Measurements from ENCODE around the gene LSAMP.

LSAMP gene

DNA sequence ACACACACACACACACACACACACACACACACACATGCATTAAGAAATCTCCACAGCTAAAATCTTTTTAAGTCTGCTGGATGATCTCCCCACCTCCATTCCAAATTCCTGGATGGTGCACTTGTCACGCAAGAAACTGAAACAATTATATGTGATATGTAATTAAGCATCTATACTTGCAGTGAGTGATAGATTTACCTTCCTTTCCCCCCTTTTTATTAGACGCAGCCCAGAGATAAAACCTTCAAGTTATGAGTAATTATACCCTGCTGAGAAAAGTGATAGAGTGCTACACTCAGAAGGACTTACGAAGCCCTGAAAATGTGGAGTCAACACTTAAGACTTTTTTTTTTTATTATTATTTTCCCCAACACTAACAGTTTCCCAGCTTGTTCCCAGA lies 255.2 kb downstream of the LSAMP start:
- H3K4me3 Mint-ChIP-seq = no peak overlapping the region
- no peak for ATAC-seq (replicated peaks)

DNA sequence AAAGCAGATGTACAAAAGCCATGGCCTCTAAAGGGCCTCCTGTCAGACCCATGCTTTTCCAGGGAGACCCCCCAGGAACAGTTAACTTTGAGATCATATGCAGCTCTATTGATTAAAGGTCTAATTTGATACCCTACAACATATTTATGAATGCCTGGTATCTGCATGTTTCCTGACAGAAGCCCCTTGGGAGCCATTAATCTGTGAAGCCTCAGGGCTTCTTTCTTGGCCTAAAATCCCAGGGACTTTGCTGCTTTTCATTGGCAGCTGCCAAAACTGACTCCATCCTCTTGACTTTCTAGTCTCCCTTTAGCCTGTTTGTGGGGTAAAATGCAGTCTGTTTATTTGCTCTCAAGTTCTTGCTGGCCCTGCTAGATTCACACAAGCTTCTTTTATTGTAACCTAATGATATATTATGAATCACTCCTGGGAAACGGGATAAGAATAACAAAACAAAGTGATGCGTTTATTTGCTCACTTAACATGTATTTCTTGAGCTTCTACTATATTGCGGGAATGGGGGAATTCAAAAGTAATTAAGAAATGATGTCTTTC lies 257.0 kb downstream of the LSAMP start:
- H3K27ac Mint-ChIP-seq = no peak overlapping the region
- no peak for ATAC-seq (replicated peaks)

More for the DNA sequence above, 255.2 kb downstream of the LSAMP start:
- no peak for DNase-seq
- no peaks in the 10 kb centered on the region for H3K9me3 Mint-ChIP-seq
- no peaks in the 10 kb centered on the region for H3K4me1 Mint-ChIP-seq
- no peak overlapping the region for H3K27ac Mint-ChIP-seq
- no peaks in the 10 kb centered on the region for H3K27me3 Mint-ChIP-seq
- no peaks in the 10 kb centered on the region for H3K36me3 Mint-ChIP-seq

DNA sequence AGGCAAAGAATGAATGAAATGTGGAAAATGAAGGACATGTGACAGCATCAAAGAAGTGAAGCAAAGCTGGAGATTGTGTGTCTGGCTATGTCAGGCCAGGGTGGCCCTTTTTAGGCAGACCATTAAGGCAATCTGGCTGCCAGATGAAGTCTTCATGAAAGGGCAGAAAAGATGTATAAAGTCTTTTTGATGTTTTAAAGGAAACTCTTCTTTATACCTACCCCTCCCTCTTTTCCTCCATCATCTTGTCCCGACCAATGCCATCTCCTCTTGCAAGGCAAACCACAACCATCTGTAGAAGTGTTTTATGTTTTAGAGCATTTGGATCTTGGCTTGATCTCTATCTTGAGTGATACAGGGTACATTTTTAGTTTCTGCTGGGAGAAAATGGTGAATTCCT lies 259.2 kb downstream of the LSAMP start:
- no peak overlapping the region for H3K4me3 Mint-ChIP-seq
- H3K27ac Mint-ChIP-seq = no peak overlapping the region
- no peaks in the 10 kb centered on the region for H3K36me3 Mint-ChIP-seq
- H3K4me1 Mint-ChIP-seq = no peaks in the 10 kb centered on the region
- no peaks in the 10 kb centered on the region for H3K27me3 Mint-ChIP-seq
- DNase-seq = no peak
- H3K9me3 Mint-ChIP-seq = no peaks in the 10 kb centered on the region
- no peak for ATAC-seq (replicated peaks)

More for the DNA sequence above, 257.0 kb downstream of the LSAMP start:
- Mint-ChIP-seq H3K9me3 (no peaks in the 10 kb centered on the region), H3K4me1 (no peaks in the 10 kb centered on the region), H3K27me3 (no peaks in the 10 kb centered on the region), H3K4me3 (no peak overlapping the region), H3K36me3 (no peaks in the 10 kb centered on the region)
- DNase-seq = no peak

DNA sequence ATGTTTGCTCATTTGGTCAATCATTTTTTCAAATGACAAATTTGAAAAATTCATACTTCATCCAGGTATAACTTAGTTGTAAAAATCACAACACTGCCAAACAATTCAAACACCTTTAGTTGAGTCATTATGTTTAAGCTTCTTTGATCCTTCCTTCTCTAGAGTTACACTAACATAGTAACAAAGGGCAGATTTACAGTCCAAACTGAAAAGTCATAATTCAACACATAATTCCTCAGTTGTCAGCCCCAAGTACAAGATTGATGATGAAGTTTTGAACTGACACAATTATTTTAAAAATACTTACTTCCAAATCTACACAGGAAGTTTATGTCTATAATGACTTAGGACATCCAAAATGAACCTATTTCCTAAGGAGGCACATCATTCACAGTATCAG lies 264.1 kb downstream of the LSAMP start:
- DNase-seq (no peak), ATAC-seq (replicated peaks) (no peak)
- Mint-ChIP-seq H3K4me3 (no peak overlapping the region), H3K27ac (no peak overlapping the region), H3K36me3 (no peaks in the 10 kb centered on the region), H3K4me1 (no peaks in the 10 kb centered on the region), H3K9me3 (peaks cover 0 to 5% of the 10 kb centered on the region in 2 donors), H3K27me3 (no peaks in the 10 kb centered on the region)

DNA sequence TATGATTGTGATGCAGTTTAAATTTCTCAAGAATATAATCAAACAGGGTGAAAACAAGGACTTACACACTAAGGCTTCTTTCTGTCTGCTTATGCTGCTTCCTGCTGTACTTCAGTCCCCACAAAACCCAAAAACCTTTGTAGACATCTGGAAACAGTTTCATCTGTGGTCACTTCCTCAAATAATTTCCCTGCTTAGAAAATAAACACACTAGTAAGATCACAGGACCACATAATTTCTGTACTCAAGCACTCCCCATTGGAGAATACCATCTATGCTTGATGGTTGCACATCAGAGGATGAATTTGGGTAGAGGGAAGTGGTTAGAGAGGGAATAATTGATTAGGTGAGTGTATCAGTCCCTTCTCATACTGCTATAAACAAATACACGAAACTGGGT lies 266.2 kb downstream of the LSAMP start:
- ATAC-seq (replicated peaks) = no peak
- no peak for DNase-seq
- H3K36me3 Mint-ChIP-seq = no peaks in the 10 kb centered on the region
- peaks cover 0 to 5% of the 10 kb centered on the region in 2 donors for H3K9me3 Mint-ChIP-seq
- no peaks in the 10 kb centered on the region for H3K4me1 Mint-ChIP-seq
- H3K27me3 Mint-ChIP-seq = no peaks in the 10 kb centered on the region
- H3K4me3 Mint-ChIP-seq = no peak overlapping the region
- H3K27ac Mint-ChIP-seq = no peak overlapping the region

DNA sequence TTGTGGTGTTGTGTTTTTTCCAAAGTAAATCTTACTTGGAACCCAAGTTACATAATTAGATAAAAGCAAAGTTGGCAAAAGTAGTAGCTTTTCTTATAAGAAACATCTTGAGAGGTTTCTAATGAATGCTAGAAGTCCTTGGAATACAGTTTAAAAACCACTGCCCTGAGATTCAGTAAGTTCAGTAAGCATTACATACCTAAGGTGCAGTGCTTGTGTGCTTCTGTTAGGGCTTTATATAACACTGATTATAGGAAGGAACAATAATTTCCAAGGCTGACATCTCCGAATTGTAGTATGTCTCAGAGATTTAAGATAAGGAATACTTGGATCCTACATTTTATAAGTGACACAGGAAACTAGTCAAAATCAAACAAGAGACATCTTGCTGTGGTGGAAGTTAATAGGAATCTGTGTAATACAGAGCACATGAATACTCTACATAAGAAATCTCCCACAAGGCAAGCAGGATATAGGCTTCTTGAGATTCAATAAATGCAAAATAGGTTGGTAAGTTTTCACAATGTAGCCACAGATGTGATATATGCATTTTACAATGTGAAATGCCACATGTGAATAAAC lies 268.2 kb downstream of the LSAMP start:
- Mint-ChIP-seq H3K36me3 (no peaks in the 10 kb centered on the region), H3K4me3 (no peak overlapping the region), H3K9me3 (peaks cover 0 to 5% of the 10 kb centered on the region in 2 donors), H3K4me1 (no peaks in the 10 kb centered on the region), H3K27ac (no peak overlapping the region), H3K27me3 (no peaks in the 10 kb centered on the region)
- no peak for ATAC-seq (replicated peaks)
- no peak for DNase-seq

DNA sequence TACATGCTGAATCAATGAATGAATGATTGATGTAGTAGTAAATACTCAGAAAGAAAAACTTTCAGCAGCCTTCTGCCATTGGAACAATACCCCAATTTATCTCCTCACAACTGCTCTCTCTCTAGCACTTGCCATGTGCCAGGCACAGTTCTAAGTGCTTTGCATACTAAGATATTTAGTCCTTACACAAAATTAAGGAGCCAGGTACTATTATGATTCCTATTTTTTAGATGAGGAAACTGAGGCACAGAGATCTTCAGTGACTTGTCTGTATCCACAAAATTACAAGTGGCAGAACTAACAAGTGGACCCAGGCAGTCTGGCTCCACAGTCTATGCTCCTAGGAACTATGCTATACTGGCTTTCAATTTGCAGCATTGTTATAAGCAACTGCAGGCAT lies 279.2 kb downstream of the LSAMP start:
- ATAC-seq (replicated peaks) (no peak), DNase-seq (no peak)
- Mint-ChIP-seq H3K36me3 (no peaks in the 10 kb centered on the region), H3K4me1 (no peaks in the 10 kb centered on the region), H3K4me3 (no peak overlapping the region), H3K27ac (no peak overlapping the region), H3K27me3 (no peaks in the 10 kb centered on the region), H3K9me3 (no peaks in the 10 kb centered on the region)

DNA sequence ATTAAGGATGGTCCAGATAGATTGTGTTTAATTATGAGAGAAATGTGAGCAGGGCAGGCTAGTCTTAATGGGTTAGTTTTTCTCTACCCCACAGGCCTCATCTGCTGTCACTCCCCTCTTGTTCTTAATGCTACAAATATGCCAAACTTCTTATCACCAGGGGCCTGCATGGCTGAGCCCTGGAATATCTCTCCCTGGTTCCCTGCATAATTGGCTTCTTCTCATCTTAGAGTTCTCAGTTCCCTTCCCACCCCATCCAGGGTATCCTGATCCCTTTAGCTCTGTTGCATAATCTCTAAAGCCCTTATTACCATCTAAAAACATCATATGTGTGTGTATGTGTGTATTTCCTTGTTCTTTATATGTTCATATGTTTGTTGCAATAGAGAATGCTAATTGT lies 279.6 kb downstream of the LSAMP start:
- ATAC-seq (replicated peaks) = no peak
- Mint-ChIP-seq H3K36me3 (no peaks in the 10 kb centered on the region), H3K9me3 (no peaks in the 10 kb centered on the region), H3K27me3 (no peaks in the 10 kb centered on the region), H3K4me3 (no peak overlapping the region), H3K27ac (no peak overlapping the region), H3K4me1 (no peaks in the 10 kb centered on the region)
- DNase-seq = no peak

DNA sequence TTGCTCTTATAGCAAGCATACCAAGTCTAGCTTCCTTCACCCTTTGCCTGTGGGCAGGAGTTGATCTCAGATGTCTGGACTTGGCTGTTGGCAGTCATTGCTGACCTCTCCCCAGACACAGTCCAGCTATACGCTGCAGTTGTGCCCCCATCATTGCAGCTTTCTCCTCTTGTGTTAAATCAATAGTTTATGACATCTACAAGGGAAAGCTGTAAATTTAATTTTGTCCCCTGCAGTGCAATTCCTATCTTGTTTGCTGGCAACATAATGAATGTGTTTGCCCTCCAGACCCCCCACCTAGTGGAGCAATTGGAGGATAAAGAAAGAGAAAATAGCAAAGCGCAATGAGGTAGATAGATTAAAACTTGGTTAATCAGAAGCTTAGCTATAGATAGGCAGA lies 280.2 kb downstream of the LSAMP start:
- no peak for ATAC-seq (replicated peaks)
- no peaks in the 10 kb centered on the region for H3K4me1 Mint-ChIP-seq
- H3K9me3 Mint-ChIP-seq = no peaks in the 10 kb centered on the region
- no peak overlapping the region for H3K4me3 Mint-ChIP-seq
- H3K27me3 Mint-ChIP-seq = no peaks in the 10 kb centered on the region
- H3K27ac Mint-ChIP-seq = no peak overlapping the region
- no peaks in the 10 kb centered on the region for H3K36me3 Mint-ChIP-seq
- DNase-seq = no peak

DNA sequence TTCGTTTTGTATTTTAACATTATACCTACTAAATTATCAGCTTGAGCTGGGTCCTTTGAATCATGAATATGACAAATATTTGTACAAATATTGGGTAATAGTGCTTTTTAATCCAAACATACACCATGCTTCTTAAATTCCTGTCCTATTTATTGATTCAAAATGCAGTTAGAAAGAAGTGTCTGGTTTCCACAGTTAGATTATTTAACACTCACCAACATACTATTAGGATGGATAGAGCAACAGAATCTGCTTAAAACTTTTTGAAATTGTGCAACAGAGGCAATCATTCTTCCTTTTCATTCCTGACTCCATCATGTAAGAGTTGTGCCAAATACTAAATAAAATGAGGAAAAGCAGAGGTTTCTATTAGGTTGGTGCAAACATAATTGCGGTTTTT lies 281.2 kb downstream of the LSAMP start:
- no peak for ATAC-seq (replicated peaks)
- H3K4me1 Mint-ChIP-seq = no peaks in the 10 kb centered on the region
- no peak overlapping the region for H3K27ac Mint-ChIP-seq
- no peak for DNase-seq
- H3K4me3 Mint-ChIP-seq = no peak overlapping the region
- H3K27me3 Mint-ChIP-seq = no peaks in the 10 kb centered on the region
- peaks cover 0 to 3% of the 10 kb centered on the region in 2 donors for H3K9me3 Mint-ChIP-seq
- H3K36me3 Mint-ChIP-seq = no peaks in the 10 kb centered on the region

DNA sequence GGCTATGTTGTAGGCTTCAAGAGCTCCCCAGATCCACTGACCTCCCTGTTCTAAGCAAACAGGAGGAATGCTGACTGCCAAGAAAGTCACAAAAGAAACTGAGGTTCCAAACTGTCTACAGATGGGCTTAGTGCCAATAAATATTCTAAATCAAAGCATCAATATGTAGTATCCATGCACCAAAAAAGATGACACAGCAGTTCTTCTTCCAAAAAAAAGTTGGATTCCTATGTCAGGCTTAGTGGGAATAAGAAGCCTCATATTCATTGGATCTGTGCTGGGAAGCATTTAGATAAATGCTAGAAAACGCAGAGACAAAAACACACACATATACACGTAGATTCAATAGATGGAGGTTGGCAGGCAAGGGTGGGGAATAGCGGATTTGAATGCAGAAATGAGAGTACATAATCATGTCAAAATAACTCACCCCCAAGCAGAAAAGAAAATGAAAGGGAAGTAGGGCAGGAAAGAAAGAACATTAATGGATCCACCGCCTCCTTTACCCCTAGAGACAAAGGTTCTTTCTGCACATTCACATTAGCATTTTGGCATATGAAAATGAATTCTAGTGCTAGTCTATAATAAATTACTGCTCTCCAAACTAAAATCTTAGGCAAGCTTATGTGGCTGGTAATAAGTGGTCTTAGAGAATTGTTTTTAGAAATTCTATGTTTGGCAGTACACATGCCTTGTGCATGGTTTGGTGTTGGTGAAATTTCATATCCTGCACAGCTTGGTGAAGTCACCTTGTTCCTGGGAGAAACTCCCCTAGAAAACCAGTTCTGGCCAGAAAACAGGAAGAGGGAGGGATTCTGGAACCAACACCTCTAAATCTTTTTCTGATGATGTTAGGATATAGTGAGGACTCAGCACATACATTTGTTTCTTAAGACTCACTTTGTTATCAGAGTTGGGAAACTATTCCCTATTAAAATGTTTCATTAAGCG lies 283.4 kb downstream of the LSAMP start:
- ATAC-seq (replicated peaks) (no peak), DNase-seq (no peak)
- Mint-ChIP-seq H3K9me3 (peaks cover 0 to 7% of the 10 kb centered on the region in 2 donors), H3K4me1 (no peaks in the 10 kb centered on the region), H3K36me3 (no peaks in the 10 kb centered on the region), H3K4me3 (no peak overlapping the region), H3K27me3 (no peaks in the 10 kb centered on the region), H3K27ac (no peak overlapping the region)

DNA sequence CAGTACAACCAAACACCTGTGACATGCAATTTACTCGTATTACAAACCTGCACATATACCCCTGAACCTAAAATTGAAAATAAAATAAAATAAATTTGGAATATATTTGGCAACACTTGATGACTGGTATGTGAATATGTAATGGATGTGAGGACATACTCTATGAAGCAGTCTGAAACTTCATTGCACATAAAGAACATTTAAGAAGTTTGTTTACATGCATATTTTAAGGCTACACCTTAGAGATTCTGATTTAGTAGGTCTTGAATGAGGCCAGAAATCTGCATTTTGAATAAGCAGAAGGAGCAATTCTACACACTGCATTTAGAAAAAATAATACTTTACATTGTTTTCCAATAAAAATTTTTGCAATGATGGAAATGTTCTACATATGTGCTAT lies 284.7 kb downstream of the LSAMP start:
- ATAC-seq (replicated peaks) = no peak
- no peak overlapping the region for H3K27ac Mint-ChIP-seq

DNA sequence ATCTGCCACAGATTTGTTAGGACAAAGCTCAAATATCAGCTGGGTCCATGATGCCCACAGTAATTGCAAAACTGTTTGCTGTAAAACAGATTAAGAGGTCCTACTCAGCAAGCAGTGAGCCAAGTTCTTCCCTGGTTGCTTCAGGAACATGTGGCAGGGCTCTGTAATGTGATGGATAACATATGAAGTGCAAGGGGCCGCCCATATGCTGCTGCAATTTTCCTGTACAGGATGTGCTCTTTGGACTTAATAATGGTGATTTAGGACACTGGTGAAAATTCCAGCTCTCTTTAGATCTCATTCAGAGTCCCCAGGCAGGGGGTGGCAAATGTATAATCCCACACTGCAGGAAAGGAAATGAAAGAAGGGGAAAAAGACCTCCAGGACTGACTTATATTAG lies 289.4 kb downstream of the LSAMP start:
- no peak overlapping the region for H3K27ac Mint-ChIP-seq
- peaks cover 0 to 7% of the 10 kb centered on the region in 2 donors for H3K9me3 Mint-ChIP-seq
- no peaks in the 10 kb centered on the region for H3K27me3 Mint-ChIP-seq
- H3K4me1 Mint-ChIP-seq = no peaks in the 10 kb centered on the region
- H3K36me3 Mint-ChIP-seq = no peaks in the 10 kb centered on the region
- no peak for ATAC-seq (replicated peaks)
- no peak overlapping the region for H3K4me3 Mint-ChIP-seq
- DNase-seq = no peak

More for the DNA sequence above, 284.7 kb downstream of the LSAMP start:
- Mint-ChIP-seq H3K9me3 (peaks cover 0 to 7% of the 10 kb centered on the region in 2 donors), H3K4me1 (no peaks in the 10 kb centered on the region), H3K4me3 (no peak overlapping the region), H3K27me3 (no peaks in the 10 kb centered on the region), H3K36me3 (no peaks in the 10 kb centered on the region)
- no peak for DNase-seq

DNA sequence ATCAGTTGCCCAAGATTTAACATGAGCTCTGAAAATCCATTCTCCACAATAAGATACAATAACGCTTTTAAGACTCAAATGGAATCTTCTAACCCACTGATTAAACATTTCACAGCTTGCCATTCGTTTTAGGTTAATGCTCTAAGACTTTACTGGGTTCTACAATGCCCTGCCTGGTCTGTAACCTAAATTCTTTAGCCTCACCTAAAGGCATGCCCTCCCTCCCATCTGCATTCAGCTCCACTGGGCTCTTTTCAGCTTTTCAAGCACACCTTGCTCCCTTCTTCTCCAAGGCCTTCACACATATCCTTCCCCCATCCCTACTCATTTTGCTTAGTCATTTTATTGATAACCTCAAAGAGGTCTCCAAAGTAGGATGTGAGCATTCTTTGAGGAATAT lies 290.9 kb downstream of the LSAMP start:
- DNase-seq (no peak), ATAC-seq (replicated peaks) (no peak)
- H3K27me3 Mint-ChIP-seq = no peaks in the 10 kb centered on the region
- no peaks in the 10 kb centered on the region for H3K4me1 Mint-ChIP-seq
- H3K4me3 Mint-ChIP-seq = no peak overlapping the region
- no peaks in the 10 kb centered on the region for H3K36me3 Mint-ChIP-seq
- peaks cover 0 to 4% of the 10 kb centered on the region in 2 donors for H3K9me3 Mint-ChIP-seq
- H3K27ac Mint-ChIP-seq = no peak overlapping the region

DNA sequence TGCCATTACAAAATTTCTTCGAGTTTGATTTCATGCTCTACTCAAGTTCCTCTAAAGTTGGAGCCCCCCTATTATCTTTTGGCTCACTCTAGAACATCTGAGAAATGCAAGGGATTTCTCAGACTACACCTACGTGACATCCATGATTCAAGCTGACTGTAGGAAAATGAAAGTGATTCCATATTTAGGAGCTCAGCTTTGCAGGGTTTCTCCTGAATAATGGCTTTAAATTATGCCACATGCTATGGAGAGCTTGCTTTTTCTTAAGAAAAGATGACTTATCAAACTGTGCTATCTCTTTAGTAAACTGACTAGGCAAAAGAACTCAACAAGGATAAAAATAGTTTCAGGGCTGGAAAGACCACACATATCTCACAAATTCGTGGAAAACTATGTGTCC lies 292.1 kb downstream of the LSAMP start:
- Mint-ChIP-seq H3K36me3 (no peaks in the 10 kb centered on the region), H3K4me3 (no peak overlapping the region), H3K4me1 (no peaks in the 10 kb centered on the region), H3K27ac (no peak overlapping the region), H3K27me3 (no peaks in the 10 kb centered on the region), H3K9me3 (no peaks in the 10 kb centered on the region)
- ATAC-seq (replicated peaks) (no peak), DNase-seq (no peak)
